ENCODE data around the gene PARD3B.

Gene PARD3B

DNA sequence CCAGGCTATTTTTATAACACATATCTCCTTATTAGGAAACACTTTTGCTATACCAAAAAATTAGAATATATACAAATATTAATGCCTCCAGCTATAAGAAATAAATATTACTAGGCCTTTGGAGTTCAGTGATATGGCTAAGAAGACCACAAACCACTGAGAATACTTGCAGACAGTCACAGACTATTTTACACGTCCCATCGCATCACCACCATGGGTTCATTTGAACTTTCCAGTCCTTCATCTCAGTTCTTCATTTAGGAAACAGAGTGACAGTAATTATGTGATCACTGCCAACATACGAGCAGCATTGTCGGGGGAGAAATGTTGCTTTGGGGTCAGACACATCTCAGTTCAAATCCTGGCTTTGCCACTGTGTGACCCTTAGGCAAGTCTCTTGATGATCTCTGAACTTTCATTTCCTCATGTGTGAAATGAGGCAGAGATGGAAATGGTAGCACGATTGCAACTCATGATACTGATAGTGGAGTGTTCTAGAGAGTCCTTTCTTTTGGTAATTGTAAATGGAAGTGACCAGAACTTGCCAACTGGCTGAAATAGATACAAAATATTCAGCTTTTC lies 998.1 kb downstream of the PARD3B start:
- FAIRE-seq, result no peak

DNA sequence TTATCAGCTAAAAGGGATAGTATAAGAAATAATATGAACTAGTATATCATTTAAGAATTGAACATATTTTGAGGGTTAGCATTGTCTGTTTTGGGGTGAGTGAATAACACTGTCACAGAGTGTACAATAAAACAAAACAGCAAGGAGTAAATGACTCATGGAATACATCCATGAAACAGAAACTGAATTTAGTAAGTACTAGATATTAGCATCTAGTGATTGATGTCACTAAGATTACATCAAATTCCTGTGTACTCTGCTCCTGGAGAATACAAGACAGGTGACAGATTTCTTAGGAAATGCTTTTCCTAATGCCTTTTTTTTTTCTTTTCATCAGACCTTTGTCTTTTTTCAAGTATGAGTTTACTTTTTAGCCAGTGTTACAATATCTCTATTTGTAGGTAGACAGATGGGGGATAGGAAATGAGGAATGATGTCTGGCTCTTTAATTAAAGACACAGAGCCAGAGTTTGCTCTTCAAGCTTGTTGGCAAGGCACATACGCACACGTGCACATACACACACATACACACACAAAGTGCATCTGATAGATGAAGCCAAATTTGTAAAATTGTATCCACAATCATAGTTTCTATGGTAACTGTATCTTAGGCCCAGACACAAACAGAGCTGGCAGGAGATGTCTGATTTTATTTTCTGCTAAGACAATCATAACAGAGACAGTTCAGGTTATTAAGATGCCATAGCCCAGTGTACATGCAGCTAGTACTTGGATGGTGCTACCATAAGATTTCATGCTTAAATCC lies 998.8 kb downstream of the PARD3B start:
- FAIRE-seq, result no peak

DNA sequence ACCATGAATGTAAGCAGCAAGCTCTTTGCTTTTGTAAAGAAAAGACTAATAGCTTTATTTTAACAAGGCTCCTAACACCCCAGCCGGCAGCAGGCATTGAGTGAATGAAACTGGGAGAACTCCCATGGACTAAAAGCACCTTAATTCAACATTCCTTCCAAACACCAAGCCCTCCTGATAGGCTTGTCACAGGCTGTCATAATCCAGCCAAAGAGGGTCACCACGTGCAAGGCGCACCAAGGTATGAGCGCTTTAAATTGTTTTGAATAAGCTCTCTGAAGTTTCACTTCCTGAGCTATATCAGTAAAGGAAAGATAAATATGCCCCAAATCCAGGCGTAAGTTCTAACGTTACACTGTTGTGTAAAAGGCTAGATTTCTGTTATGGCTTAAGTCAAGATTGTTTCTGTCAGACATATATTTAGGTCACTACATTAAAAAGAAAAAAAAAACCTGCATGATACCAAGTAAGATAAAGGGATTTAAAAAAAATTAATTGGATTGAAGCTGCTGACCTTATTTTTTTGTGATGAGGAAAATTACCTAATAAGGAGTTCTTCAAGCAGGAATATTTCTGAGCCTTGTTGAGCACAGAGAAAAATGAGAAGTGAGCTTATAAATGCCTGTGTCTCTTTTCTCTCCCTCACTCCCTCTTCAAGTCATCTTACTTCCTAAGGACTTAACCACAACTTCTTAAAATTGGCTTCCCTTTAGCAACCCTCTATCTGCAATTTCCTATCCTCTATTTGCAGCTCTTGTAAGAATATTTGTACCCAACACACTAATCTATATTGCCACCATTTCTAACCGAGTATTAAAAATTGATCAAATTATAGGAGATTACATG lies 1000.9 kb downstream of the PARD3B start:
- no peak for FAIRE-seq

DNA sequence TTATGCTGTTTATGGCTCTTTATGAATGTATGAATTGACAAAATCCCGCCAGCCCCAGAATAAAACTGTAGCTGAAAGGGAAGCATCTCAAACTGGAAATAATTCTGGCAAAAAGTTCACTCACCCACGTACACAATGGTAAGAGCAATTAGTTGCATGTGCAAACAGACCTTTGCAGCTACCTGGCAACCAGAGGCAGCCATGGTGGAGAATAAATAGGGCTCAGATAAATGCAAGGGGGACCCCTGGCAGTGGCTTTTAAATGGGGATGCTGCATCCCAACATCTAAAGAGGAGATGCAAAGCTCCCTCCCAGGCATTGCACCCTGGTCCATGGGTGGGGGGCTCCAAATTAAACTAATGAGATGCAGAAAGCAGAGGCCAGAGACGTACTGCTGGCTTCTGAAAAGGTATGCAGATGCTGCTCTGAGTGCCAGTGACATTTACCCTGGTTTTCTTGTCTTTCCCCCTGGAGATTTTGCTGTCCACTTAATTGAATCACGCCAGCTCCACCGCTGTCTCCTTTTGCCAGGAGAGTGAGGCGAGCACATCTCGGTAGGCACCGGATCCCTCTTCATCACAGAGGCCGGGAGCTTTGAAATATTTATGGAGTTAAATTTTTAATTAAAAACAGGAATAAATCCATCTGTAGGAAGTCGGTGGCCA lies 1010.4 kb downstream of the PARD3B start:
- FAIRE-seq, result no peak

DNA sequence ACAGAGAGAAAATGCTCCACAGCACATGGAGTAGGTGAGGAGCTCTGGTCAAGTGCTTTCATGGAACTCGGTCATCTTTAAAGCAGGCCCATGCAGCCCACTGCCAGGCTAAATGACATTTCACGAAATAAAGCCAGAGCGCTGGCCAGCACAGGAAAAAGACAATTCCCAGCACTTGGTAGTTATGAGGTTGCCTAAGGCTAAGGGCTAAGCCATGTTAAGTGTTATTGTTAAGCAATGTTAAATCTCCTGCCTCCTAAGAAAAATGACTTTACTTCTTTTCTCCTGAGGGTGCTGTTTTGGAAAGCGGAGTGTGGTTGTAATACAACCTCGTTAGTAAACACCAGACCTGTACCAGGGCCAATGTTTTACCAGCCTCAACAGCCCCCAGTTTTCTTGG lies 1011.1 kb downstream of the PARD3B start:
- no peak for FAIRE-seq

DNA sequence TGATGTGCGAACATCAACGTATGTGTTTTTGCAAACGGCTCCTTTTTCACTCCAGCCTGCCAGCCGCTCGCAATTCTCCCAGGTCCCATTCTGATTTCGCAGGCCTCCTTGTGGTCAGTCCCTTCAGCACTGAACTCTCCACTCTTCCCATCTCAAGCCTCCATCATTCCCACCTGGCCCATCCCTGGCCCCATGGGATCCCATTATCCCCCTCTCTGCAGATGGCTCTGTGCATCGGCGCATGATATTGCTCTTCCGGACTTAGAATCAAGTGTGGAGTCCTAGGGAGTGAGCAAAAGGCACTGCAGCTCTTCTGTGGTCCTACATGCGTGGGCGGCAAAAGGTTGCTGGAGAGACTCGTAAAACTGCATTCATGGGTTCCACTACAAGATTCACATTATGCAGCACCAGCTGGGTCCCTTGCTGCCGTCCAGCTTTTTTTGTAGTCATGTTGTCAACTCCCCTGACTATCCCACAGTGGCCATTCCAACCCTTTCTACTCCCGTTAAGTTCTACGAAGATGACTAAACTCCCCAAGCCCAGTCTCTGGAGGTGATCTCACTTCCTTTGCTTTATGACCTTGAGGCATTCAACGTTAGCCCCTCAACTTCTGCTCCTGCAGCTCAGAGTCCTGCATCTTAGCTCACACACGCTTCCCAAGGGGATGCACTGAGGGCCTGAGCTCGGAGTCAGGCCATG lies 1011.7 kb downstream of the PARD3B start:
- no peak for FAIRE-seq

DNA sequence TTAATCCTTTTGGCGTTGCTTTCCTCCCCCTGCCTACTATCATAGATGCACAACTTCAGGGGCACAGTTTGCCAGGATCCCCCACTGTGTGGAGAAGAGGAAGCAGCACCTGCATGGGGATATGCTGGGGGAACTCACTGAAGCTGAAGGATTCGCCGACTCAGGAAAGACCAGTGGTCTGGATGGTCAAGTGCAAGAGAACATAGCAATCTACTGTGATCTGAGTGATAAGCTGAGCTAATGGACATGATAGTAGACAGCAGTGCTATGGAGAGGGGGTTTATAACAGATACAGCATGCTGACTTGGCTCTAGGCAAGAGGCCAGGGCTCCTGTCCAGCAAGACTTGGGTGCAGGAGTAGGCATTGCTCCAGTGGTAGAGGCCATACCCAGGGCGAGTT lies 1012.6 kb downstream of the PARD3B start:
- no peak for FAIRE-seq

DNA sequence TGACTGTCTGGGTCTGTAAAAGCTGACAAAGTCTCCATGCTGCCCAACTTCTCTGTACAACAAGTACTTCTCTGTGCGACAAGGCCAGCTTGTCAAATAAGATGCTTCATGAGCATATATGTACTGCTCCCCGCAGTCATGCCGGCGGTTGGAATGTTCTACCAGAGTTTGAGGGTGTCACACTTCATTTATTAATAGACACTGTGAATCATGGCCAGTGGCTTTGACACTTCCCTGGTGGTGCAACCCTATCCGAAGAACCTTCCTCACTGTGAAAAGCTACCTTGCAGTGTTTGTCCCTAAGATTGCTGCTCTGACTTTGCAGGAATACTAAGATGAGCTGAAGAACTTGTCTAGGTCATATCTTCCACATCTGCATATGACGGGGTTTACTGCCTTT lies 1016.2 kb downstream of the PARD3B start:
- FAIRE-seq, result no peak

DNA sequence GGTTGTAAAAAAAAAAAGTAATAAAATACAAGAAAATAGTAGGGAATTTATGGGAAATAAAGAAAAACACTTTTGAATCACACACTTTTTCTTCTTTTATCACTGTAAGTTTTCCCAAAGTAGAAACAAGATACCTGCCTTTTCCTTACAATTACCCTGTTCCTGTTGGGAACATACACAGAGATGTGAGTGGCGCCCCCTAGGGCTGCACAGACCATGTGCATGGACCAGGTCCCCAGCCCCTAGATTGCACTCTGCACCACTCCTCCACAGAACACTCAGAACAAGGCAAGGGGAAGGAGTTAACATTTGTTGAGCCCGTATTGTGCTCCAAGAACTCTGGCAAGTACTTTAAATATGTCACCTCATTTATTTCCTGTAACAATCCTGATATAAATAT lies 1018.4 kb downstream of the PARD3B start:
- FAIRE-seq, result no peak

DNA sequence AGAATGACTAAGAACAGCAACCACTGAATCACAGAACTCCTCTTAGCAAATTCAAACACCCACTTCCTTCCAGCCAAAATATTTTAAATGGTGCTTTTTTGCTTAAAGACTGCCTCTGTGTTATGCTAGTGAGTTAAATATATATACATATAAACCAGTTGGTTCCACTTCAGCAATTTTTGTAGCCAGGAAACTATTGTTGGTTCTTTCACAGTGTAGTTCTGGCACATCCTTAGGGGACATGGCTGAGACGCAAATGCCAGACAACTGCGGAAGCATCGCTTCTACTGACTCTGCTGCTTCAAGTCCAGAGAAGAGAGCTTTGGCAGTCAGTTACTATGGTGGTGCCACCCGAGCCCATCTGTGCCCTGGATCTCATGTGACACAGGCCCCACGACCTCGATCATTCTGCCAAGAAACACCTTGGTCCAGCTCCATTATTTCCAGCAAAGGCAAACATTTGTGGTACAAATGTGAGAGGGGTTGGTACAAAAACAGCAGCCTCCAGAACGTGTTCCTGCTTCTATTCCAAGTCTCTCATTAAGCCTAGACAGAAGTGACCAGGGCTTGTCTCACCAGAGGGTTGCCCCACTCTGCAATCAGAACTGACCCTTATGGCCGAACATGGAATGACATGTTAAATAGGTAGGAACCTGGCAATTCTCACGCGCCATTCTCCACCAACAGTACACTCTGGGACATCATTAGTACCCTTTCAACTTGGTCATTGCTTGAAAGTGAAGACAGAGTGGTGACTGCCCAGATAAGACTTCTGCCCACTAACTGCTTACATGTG lies 1019.3 kb downstream of the PARD3B start:
- FAIRE-seq, result no peak

DNA sequence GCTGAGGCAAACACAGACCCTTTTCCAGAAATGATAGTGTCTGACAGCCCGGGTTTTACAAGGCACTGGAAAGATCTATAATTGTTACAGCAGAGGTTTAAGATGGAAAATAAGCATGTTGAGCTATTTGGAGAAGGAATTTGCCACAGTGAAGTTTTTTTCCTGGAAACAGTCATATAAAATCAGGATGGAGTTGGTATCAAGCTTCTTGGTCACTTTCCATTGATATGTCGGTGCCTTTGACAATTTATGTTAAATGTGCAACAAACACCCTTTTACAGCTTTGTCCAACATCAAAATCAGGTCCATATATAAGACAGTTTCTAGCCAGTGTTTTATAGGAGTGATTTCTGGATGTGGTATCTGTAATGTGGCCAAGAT lies 1019.9 kb downstream of the PARD3B start:
- FAIRE-seq, result no peak

DNA sequence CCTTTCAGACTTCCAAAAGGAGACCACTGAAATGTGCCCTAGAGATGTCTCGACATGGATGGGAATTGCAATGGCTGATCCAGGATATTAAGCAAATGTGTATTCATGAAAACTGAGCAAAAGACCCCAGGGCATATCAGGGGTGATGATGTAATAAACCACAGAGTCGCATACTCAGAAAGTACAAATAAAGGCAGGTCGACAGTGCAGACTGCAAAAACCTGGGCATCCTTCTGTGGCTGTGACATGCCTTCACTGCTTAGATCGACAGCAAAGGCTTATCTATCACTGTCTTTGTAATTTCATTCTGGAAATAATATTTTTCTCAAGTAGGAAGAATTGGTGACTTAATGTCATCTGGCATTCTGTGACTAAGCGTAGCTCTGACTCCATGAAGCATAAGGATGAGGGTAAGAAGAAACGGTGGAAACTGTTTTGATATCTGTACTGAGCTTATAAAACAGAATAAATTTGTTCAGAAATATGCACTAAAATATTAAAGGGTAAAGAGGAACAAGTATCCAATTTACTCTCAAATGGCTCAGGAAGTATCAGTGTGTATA lies 1021.4 kb downstream of the PARD3B start:
- no peak for FAIRE-seq

DNA sequence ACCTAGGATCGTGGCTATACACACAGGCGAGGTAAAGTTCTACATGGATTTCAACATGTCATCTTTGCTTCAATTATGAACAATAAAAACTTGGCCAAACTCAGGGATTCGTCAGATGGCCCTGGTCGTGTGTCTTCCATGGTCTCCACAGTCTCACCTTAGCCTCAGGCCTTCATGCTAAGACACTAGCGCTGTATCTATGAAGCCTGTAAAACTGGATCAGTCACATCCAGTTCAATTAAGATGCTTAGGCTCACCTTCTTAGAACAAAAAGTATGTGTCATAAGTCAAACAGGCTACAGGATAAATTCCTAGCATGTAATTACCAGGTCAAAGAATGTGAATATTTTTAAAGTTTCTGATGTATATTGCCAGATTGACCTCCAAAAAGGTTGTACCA lies 1023.3 kb downstream of the PARD3B start:
- FAIRE-seq, result no peak

DNA sequence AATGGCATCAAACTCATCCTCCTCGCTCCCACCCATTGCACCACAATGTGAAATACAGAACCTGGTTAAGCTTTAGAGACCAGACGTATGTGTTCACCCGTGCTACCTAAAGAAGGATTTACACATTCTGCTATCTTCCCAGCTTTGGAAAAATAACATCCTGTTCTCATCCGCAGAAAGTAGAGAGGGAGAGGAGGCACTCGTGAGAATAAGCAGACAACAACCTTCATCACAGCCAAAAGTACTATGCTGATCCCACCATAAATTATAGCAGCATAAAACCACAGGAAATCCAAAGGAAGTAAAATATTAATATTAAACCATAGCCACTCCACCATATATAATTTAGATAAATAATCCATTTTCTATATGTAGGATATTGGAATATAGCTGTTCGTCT lies 1025.4 kb downstream of the PARD3B start:
- no peak for FAIRE-seq

DNA sequence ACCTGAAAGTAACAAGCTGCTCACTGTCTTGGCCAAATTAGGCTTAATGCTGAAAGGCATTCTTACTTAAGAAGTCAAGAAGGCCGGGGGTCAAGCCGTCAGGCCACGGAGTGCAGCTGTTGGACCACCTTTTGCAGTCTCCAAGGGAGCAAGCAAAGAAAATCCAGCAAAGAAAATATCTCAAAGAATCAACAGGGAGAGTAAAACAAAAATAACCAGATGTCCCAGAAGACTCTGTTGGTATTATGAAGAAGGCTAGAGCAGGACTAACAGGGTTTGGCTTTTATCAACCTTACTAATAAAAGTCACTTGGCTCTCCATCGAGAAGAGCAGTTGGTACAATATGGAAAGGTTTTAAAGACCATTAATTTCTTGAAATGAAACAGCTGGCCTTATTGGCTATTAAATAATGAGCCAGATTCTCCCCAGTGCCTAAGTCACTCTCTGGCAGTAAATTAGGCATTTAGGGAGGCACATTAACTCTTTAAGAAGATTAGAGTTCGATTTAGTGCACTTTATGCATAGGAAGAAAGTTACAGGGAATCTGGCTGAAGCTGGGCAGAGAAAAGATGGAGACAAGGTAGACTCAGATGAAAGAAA lies 1026.2 kb downstream of the PARD3B start:
- peak; percentile 76 for FAIRE-seq

DNA sequence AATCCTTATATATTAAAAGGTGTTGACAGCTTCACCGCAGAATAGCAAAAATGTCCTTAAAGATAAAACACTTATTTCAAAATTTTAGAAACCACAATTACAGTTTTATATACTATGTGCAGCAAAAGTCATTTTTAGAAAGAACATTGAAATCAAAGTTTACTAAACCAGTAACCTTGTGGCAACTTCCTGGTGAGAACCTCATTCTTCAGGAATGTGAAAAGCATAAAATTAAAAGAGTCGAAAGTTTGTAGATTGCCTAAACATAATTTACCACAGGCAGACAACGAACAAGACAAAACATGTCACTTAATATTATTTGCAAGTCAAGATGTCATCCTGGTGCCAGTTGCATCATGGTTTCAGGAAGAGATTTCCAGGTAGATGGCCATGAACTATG lies 1028.7 kb downstream of the PARD3B start:
- peak; percentile 8 for FAIRE-seq

DNA sequence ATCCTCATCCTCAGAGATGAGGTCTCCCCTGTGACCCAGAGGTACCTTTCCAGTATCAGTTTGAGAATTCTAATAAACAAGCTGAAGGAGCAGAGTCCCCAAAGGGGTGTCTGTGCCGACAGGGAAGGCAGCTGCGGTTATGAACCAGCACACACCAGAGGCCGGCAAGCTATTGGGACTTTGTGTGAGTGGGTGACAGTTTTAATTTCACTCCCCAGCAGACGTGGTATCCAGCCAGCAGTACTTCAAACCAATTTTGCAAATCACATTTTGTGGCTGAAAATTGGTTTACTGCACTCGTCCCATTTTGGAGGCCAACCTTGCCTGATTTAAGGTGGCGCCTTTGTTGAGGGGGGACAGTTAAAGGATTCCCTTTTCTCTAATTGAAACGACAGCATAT lies 1034.1 kb downstream of the PARD3B start:
- FAIRE-seq, result no peak

DNA sequence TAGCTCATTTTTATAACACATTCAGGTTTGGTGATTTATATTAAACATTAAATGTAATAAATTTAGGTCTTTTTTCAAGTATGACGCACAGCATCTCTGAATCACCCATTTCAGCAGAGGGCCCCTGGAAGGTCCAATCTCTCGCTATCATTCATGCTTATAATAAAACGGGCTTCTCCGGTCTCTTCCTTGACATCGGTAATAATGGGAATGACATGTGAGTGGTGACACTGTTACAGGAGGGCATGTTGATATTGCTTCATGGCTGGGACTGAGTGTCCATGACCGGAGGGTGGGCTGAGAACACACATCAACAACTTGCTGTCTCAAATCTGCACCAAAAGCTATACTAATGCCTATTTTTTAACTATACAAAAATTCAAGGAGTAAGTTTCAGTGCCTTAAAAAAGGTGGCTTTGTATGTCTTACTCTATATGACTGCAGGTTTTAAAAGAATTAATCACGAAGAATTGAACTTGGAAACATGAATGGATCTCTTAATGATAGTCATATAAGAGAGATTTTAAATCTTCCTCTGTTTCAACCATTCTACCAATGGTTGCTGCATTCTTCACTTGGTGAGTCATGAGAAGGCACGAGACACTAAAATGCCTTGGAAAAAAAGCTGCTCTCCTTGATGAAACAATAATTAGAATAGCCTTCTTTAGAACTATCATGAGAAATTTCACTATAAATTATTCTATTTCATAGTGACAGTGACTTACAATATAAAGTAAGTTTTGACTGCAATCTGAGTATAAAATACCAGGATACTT lies 1035.1 kb downstream of the PARD3B start:
- no peak for FAIRE-seq

DNA sequence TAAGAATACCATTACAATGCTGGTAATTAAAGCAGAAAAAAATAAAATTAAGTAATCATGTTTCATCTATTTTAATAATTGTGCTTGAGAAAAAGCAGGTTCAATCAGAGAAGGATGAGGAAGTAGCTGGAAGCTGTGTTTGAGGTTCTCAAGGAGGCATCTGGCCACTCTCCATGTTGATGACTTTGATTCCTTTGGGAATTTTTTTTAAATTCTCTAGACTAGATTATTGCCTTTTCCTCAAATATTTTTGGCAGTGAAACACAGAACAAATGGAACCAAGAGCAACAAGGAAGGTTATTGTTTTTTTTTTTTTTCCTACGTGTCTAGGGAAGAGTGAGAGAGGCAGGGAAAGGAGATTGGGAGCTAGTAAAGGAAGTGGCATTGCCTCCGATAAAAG lies 1037.1 kb downstream of the PARD3B start:
- FAIRE-seq, result no peak

Measured in endometrium (tissue), 2 donors.